Activated naive CD8-positive, alpha-beta T cell treated with anti-CD3 and anti-CD28 coated beads for 36 hours (primary cell): ENCODE data around the gene MSH5. TPM values are rescaled to one million over a fixed set of nuclear protein-coding genes. Genes with fewer than 3 reads are reported as not detected.
"Not testable (repeated sequence)": the region's sequence is repeated elsewhere in the genome, so short reads cannot be mapped to it uniquely, and the experiment has no call there.

Source experiments
- DNase-seq: peaks from one replicate; pipeline ENCODE4 v3.0.0; 2021
- H3K27ac Mint-ChIP-seq: one replicate; pipeline ENCODE4 v1.8.0; 2022; ENCODE audit warnings: mild to moderate bottlenecking, moderate library complexity, mixed read lengths
- H3K27me3 Mint-ChIP-seq: one replicate; pipeline ENCODE4 v1.8.0; 2022; ENCODE audit warnings: mild to moderate bottlenecking, mixed read lengths
- H3K36me3 Mint-ChIP-seq: one replicate; pipeline ENCODE4 v1.8.0; 2021; ENCODE audit warnings: mild to moderate bottlenecking, mixed read lengths
- H3K4me1 Mint-ChIP-seq: one replicate; pipeline ENCODE4 v1.8.0; 2021; ENCODE audit warnings: mixed read lengths
- H3K4me3 Mint-ChIP-seq: one replicate; pipeline ENCODE4 v1.8.0; 2022; ENCODE audit warnings: mild to moderate bottlenecking, moderate library complexity, mixed read lengths
- H3K9me3 Mint-ChIP-seq: one replicate; pipeline ENCODE4 v1.8.0; 2022; ENCODE audit warnings: mixed read lengths
- total RNA-seq, 2 experiments: library from RNA; stranded (reverse); gene quantifications; one replicate each; pipeline ENCODE4 v1.2.3, GENCODE V29; 2021

MSH5 gene
- total RNA-seq, 2 experiments from 2014 or later = 48.1 to 53.4 TPM

GRCh38 chr6:31801031-31801927 is 61.5 kb downstream of the MSH5 start:
- not testable (repeated sequence) for H3K4me3 Mint-ChIP-seq, H3K9me3 Mint-ChIP-seq, H3K27ac Mint-ChIP-seq, DNase-seq, H3K27me3 Mint-ChIP-seq
- Mint-ChIP-seq H3K4me1 (peaks cover 33% of the 10 kb centered on the region), H3K36me3 (peaks cover 18% of the 10 kb centered on the region)

GRCh38 chr6:31805939-31806469 is 66.2 kb downstream of the MSH5 start:
- Mint-ChIP-seq H3K36me3 (peaks cover 16% of the 10 kb centered on the region), H3K4me1 (peaks cover 15% of the 10 kb centered on the region), H3K27ac (peak overlapping the region; percentile 98), H3K4me3 (peak overlapping the region; percentile 99), H3K9me3 (no peaks in the 10 kb centered on the region), H3K27me3 (no peaks in the 10 kb centered on the region)
- DNase-seq = no peak

GRCh38 chr6:31806470-31807272 is 66.9 kb downstream of the MSH5 start, which contains the start of gene LSM2:
Gene LSM2, minus strand, starts transcription at chr6:31806966. Its CDS starts 209 bp downstream, at chr6:31806757.
- Mint-ChIP-seq H3K36me3 (peaks cover 13% of the 10 kb centered on the region), H3K27me3 (no peaks in the 10 kb centered on the region), H3K4me3 (peak within 1 kb of the TSS; percentile 99), H3K4me1 (peaks cover 13% of the 10 kb centered on the region), H3K27ac (peak within 1 kb of the TSS; percentile 98), H3K9me3 (no peaks in the 10 kb centered on the region)
- DNase-seq = peak; percentile 99

- peaks cover 19% of the 10 kb centered on the region for H3K4me1 Mint-ChIP-seq
- H3K9me3 Mint-ChIP-seq, H3K4me3 Mint-ChIP-seq, H3K27ac Mint-ChIP-seq, H3K27me3 Mint-ChIP-seq, DNase-seq, H3K36me3 Mint-ChIP-seq: not testable (repeated sequence)
Observed at GRCh38 chr6:31808599-31808998, 68.8 kb downstream of the MSH5 start.

- H3K4me1 Mint-ChIP-seq = peaks cover 22% of the 10 kb centered on the region
- no peaks in the 10 kb centered on the region for H3K27me3 Mint-ChIP-seq
- no peaks in the 10 kb centered on the region for H3K36me3 Mint-ChIP-seq
- no peaks in the 10 kb centered on the region for H3K9me3 Mint-ChIP-seq
- H3K4me3 Mint-ChIP-seq = no peak overlapping the region
- no peak for DNase-seq
- H3K27ac Mint-ChIP-seq = no peak overlapping the region
Observed at GRCh38 chr6:31811645-31812044, 71.8 kb downstream of the MSH5 start.

Other genes starting within 250 kb of the MSH5 start
- gene MICB, start 241.9 kb upstream of the MSH5 start, total RNA-seq = 10 to 100 TPM; 17.7 to 18.5 TPM
- gene MCCD1, start 211.0 kb upstream of the MSH5 start, total RNA-seq = not detected
- gene DDX39B, start 198.0 kb upstream of the MSH5 start, total RNA-seq = 100 to 1,000 TPM; 570 to 580 TPM
- 1 to 10 TPM; 1.0 to 1.5 TPM for gene ATP6V1G2, start 193.4 kb upstream of the MSH5 start, total RNA-seq
- gene NFKBIL1, start 192.4 kb upstream of the MSH5 start, total RNA-seq = 10 to 100 TPM; 10.6 TPM
- 100 to 1,000 TPM; 328 to 335 TPM for gene LTA, start 167.7 kb upstream of the MSH5 start, total RNA-seq
- 100 to 1,000 TPM; 114 to 115 TPM for gene TNF, start 164.4 kb upstream of the MSH5 start, total RNA-seq
- 100 to 1,000 TPM; 273 TPM for gene LTB, start 157.6 kb upstream of the MSH5 start, total RNA-seq
- gene LST1, start 153.7 kb upstream of the MSH5 start, total RNA-seq = 10 to 100 TPM; 29.1 TPM
- gene NCR3, start 147.0 kb upstream of the MSH5 start, total RNA-seq = 10 to 100 TPM; 28.7 to 31.2 TPM
- 100 to 1,000 TPM; 150 to 157 TPM for gene AIF1, start 124.8 kb upstream of the MSH5 start, total RNA-seq
- gene PRRC2A, start 119.3 kb upstream of the MSH5 start, total RNA-seq = 100 to 1,000 TPM; 244 to 252 TPM
- 100 to 1,000 TPM; 244 to 246 TPM for gene BAG6, start 87.3 kb upstream of the MSH5 start, total RNA-seq
- 1 to 10 TPM; 5.1 to 5.7 TPM for gene APOM, start 84.1 kb upstream of the MSH5 start, total RNA-seq
- 10 to 100 TPM; 10.8 to 11.1 TPM for gene C6orf47, start 79.2 kb upstream of the MSH5 start, total RNA-seq
- 10 to 100 TPM; 33.3 to 37.0 TPM for gene GPANK1, start 75.0 kb upstream of the MSH5 start, total RNA-seq
- gene CSNK2B, start 73.9 kb upstream of the MSH5 start, total RNA-seq = 100 to 1,000 TPM; 297 to 307 TPM
- gene LY6G5B, start 70.0 kb upstream of the MSH5 start, total RNA-seq = 10 to 100 TPM; 17.6 to 21.4 TPM
- 1 to 10 TPM; 2.3 to 2.4 TPM for gene LY6G5C, start 58.9 kb upstream of the MSH5 start, total RNA-seq
- gene ABHD16A, start 36.7 kb upstream of the MSH5 start, total RNA-seq = 10 to 100 TPM; 33.3 to 35.8 TPM
- not detected for gene LY6G6F, start 33.1 kb upstream of the MSH5 start, total RNA-seq
- not detected for gene LY6G6D, start 24.7 kb upstream of the MSH5 start, total RNA-seq
- not detected for gene LY6G6C, start 18.3 kb upstream of the MSH5 start, total RNA-seq
- gene MPIG6B, start 16.6 kb upstream of the MSH5 start, total RNA-seq = under 1 TPM; 0.16 to 0.56 TPM
- gene DDAH2, start 10.7 kb upstream of the MSH5 start, total RNA-seq = 1 to 10 TPM; 3.5 to 3.8 TPM
- 100 to 1,000 TPM; 328 to 329 TPM for gene CLIC1, start 3.5 kb upstream of the MSH5 start, total RNA-seq
- gene SAPCD1, start 22.7 kb downstream of the MSH5 start, total RNA-seq = 1 to 10 TPM; 7.6 to 9.5 TPM
- gene VWA7, start 37.3 kb downstream of the MSH5 start, total RNA-seq = 1 to 10 TPM; 1.6 to 1.7 TPM
- 100 to 1,000 TPM; 176 to 181 TPM for gene VARS1, start 55.7 kb downstream of the MSH5 start, total RNA-seq
- 100 to 1,000 TPM; 145 TPM for gene LSM2, start 67.0 kb downstream of the MSH5 start, total RNA-seq
- gene HSPA1L, start 75.3 kb downstream of the MSH5 start, total RNA-seq = 1 to 10 TPM; 1.2 to 1.5 TPM
- 10 to 100 TPM; 24.3 to 24.8 TPM for gene HSPA1A, start 75.5 kb downstream of the MSH5 start, total RNA-seq
- 10 to 100 TPM; 21.6 to 24.3 TPM for gene HSPA1B, start 87.7 kb downstream of the MSH5 start, total RNA-seq
- 10 to 100 TPM; 12.4 to 12.9 TPM for gene NEU1, start 122.8 kb downstream of the MSH5 start, total RNA-seq
- under 1 TPM in 1 of 2 experiments, not detected in 1; 0.30 TPM for gene SLC44A4, start 139.0 kb downstream of the MSH5 start, total RNA-seq
- 10 to 100 TPM; 63.4 to 64.0 TPM for gene EHMT2, start 157.7 kb downstream of the MSH5 start, total RNA-seq
- 1 to 10 TPM; 3.1 to 3.2 TPM for gene ZBTB12, start 162.1 kb downstream of the MSH5 start, total RNA-seq
- 1 to 10 TPM in 1 of 2 experiments, under 1 TPM in 1; 0.42 to 1.6 TPM for gene C2, start 187.7 kb downstream of the MSH5 start, total RNA-seq
- gene CFB, start 206.1 kb downstream of the MSH5 start, total RNA-seq = under 1 TPM; 0.52 to 0.82 TPM
- gene NELFE, start 219.0 kb downstream of the MSH5 start, total RNA-seq = 10 to 100 TPM; 73.8 to 75.5 TPM
- gene SKIC2, start 219.2 kb downstream of the MSH5 start, total RNA-seq = 10 to 100 TPM; 84.6 to 90.9 TPM
- gene DXO, start 232.1 kb downstream of the MSH5 start, total RNA-seq = 10 to 100 TPM; 15.6 to 16.3 TPM
- 1 to 10 TPM; 2.2 to 3.2 TPM for gene C4A, start 242.1 kb downstream of the MSH5 start, total RNA-seq